OCI-LY1 (cell line): ENCODE results near the gene DOK7.

Source experiments
- EZH2 ChIP-seq: fragments of 200-600 bp; sonication (generic), shearing (Covaris generic); IDR thresholded peaks from 2 replicates; pipeline ENCODE4 v1.8.0; 2017; ENCODE audit warnings: borderline replicate concordance, mixed run types, mild to moderate bottlenecking, antibody characterized with exemption, low read length, moderate library complexity, mixed read lengths
- TF ChIP-seq, protein P1 (sequence below): fragments of 200-600 bp; sonication (generic), shearing (Covaris generic); IDR thresholded peaks from 2 replicates; pipeline ENCODE4 v1.5.1; 2017; ENCODE audit warnings: mild to moderate bottlenecking, antibody characterized with exemption, low read length, moderate library complexity, mixed read lengths

DNA sequence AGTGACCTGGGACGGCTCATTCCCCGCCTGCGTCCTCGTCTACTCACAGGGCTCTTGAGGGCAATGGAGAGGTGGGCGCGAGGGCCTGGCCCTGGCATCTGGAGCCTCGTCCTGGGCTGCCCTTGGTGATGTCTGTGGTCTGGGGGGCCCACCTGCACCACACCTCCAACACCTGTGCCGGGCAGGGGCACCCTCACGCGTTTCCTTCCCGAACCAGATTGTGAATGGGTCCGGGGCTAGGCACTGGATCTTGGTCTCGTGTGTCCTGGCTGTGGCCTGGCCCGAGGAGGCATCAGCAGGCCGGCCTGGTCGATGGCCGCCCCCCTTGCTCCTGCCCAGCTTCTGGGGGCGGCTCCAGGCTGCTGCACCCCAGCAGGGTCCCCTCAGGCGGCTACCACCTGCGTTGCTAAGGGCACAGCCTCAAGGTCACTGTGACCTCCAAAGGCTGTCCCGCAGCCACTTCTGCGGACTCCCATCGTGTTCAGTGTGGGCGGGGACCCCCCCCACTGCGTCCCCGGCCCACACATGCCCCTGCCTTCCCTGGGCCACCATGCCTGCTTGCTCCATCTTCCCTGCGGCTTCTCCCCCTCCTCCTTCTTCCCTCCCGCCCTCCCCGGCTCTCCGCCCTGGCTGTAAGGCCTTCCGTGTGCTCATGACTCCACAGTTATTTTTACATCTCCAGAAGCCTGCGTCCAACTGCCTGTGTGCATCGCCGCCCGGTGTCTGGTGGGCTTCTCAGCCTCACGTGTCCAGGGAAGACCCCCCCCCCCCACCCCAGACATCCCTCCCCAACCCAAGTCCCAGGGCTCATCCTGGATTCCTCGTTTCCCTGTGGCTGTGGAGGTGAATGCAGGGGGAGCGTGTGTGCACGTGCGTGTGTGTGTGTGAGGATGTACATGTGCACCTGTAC, 3.8 kb downstream of the DOK7 start:
- no peak for TF ChIP-seq EZH2
- TF ChIP-seq, protein P1, sequence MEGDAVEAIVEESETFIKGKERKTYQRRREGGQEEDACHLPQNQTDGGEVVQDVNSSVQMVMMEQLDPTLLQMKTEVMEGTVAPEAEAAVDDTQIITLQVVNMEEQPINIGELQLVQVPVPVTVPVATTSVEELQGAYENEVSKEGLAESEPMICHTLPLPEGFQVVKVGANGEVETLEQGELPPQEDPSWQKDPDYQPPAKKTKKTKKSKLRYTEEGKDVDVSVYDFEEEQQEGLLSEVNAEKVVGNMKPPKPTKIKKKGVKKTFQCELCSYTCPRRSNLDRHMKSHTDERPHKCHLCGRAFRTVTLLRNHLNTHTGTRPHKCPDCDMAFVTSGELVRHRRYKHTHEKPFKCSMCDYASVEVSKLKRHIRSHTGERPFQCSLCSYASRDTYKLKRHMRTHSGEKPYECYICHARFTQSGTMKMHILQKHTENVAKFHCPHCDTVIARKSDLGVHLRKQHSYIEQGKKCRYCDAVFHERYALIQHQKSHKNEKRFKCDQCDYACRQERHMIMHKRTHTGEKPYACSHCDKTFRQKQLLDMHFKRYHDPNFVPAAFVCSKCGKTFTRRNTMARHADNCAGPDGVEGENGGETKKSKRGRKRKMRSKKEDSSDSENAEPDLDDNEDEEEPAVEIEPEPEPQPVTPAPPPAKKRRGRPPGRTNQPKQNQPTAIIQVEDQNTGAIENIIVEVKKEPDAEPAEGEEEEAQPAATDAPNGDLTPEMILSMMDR, result no peak
